SIG-M5 (cell line): ENCODE data around the gene DPYSL5.

Experiments used
- DNase-seq: peaks from one replicate; lab custom pipeline; 2025; lab: John Stamatoyannopoulos, UW

DPYSL5 gene

GRCh38 chr2:26968001-26968400 lies 120.1 kb downstream of the DPYSL5 start:
- no peak for DNase-seq

GRCh38 chr2:26969077-26969844 lies 121.3 kb downstream of the DPYSL5 start:
- DNase-seq, result no peak

- no peak for DNase-seq
Observed at GRCh38 chr2:26970244-26970927, 122.5 kb downstream of the DPYSL5 start, which contains the start of gene MAPRE3. MAPRE3 (plus strand) TSS chr2:26970637; CDS start chr2:27022219, 51,582 bp downstream.

- DNase-seq, result no peak
Observed at GRCh38 chr2:26970928-26971627, 123.1 kb downstream of the DPYSL5 start.

GRCh38 chr2:26971911-26972786 lies 124.2 kb downstream of the DPYSL5 start:
- DNase-seq, result no peak

GRCh38 chr2:26974352-26974751 lies 126.4 kb downstream of the DPYSL5 start:
- DNase-seq, result no peak

- DNase-seq, result no peak
Observed at GRCh38 chr2:26975102-26975501, 127.2 kb downstream of the DPYSL5 start.

- no peak for DNase-seq
Observed at GRCh38 chr2:26975656-26976055, 127.7 kb downstream of the DPYSL5 start.

- no peak for DNase-seq
Observed at GRCh38 chr2:26976237-26976636, 128.3 kb downstream of the DPYSL5 start.

- DNase-seq, result no peak
Observed at GRCh38 chr2:26977012-26977411, 129.1 kb downstream of the DPYSL5 start.

GRCh38 chr2:26978061-26978596 lies 130.2 kb downstream of the DPYSL5 start:
- no peak for DNase-seq

GRCh38 chr2:26979741-26980140 lies 131.8 kb downstream of the DPYSL5 start:
- DNase-seq, result no peak

- no peak for DNase-seq
Observed at GRCh38 chr2:26980971-26981370, 133.0 kb downstream of the DPYSL5 start.

- DNase-seq, result no peak
Observed at GRCh38 chr2:26982102-26982742, 134.3 kb downstream of the DPYSL5 start.

- no peak for DNase-seq
Observed at GRCh38 chr2:26983746-26984145, 135.8 kb downstream of the DPYSL5 start.

- DNase-seq, result no peak
Observed at GRCh38 chr2:26985807-26986206, 137.9 kb downstream of the DPYSL5 start.

- DNase-seq, result no peak
Observed at GRCh38 chr2:26986576-26986975, 138.6 kb downstream of the DPYSL5 start.

- no peak for DNase-seq
Observed at GRCh38 chr2:26988058-26988860, 140.3 kb downstream of the DPYSL5 start.

GRCh38 chr2:26989156-26989555 lies 141.2 kb downstream of the DPYSL5 start:
- no peak for DNase-seq

- no peak for DNase-seq
Observed at GRCh38 chr2:26991717-26992116, 143.8 kb downstream of the DPYSL5 start.
